HG02678 (cell line): ENCODE measurements around the gene QRICH2.
"Not testable (repeated sequence)": the region's sequence is repeated elsewhere in the genome, so short reads cannot be mapped to it uniquely, and the experiment has no call there.

Experiments
- ATAC-seq: cut with Tn5 transposase; IDR thresholded peaks from one replicate; pipeline ENCODE4 v1.9.1; 2021; ENCODE audit warnings: mild to moderate bottlenecking, moderate library complexity; ENCODE audit not compliant: unreplicated experiment

The QRICH2 gene

DNA sequence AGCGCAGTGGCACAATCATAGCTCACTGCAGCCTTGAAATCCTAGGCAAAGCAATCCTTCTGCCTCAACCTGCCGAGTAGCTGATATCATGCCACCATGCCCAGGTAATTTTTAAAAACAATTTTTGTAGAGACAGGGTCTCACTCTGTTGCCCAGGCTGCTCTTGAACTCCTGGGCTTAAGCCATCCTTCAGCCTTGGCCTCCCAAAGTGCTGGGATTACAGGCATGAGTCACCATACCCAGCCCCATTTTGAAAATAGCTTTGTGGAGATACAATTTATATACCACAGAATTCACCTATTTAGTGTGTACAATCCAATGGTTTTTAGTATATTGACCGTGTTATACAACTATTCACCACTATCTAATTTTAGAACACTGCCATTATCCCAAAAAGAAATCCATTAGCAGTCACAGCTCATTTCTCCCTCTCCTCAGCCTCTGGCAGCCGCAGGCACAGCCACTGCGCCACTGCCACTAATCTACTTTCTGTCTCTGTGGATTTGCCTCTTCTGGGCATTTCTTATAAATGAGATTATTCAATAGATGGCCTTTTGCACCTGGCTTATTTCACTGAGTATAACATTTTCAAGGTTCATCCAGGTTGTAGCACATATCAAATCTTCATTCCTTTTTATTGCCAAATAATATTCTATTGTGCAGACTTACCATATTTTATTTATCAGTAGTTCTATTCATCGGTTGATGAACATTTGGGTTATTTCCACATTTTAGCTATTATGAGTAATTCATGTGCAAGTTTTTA lies 74.3 kb downstream of the QRICH2 start:
- ATAC-seq: no peak

DNA sequence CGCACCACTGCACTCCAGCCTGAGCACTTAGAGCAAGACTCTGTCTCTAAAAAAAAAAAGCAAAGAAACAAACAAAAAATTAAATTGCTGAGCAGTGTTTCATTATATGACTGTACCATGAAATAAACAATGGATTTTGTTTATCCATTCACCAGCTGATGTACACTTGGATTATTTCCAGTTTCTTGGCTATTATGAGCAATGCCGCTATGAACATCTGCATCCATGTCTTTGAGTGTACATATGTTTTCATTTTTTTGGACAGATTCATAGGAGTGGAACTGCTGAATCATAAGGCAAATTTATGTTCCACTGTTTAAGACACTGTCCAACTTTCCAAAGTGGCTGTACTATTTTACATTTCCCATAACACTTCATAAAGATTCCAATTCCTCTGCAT lies 75.7 kb downstream of the QRICH2 start:
- ATAC-seq: no peak

DNA sequence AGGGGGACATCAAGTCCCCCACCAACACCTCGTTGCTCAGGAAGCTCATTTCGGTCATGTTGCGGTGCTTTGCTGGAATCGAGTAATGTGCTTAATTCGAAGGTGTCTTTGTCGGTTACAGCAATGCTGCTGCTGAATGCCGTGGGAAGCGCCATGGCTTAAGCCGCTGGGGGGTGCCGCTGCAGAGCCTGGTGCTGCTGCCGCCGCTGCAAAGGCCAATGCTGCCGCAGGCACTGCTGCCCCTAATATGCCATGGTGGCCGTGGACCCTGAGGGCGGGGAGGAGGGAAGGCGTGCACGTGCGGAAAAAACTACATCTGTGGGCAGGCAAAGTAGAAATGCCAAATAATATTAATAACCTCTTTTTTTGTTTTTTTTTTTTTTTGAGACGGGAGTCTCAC lies 81.3 kb downstream of the QRICH2 start:
- ATAC-seq: not testable (repeated sequence)

GRCh38 chr17:76225373-76226086 lies 82.5 kb downstream of the QRICH2 start:
- ATAC-seq: not testable (repeated sequence)
